ENCODE data around the gene DIP2C.
A peak's percentile ranks its signal among the peaks of the same experiment; 100 is the strongest.

DIP2C gene

DNA sequence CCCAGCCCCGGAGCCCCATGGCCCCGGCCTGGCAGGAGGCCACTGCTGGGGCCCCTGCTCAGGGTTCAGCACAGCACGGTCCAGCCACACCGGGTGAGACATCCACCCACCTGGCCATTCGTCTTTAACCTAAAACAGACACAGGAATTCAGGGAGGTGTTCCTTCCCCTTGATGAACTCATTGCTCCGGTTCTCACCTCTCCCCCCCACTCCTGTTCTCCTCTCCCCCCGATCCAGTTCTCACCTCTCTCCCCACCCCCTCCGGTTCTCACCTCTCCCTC is 129.8 kb downstream of the DIP2C start:
- CTCF ChIA-PET = no interaction called here
- no peak for DNase-seq (ENCODE audit: extremely low spot score)
- POLR2A ChIA-PET = no interaction called here
- TF ChIP-seq ZNF384 (IDR thresholded peaks at IDR 0.05) (no peak), SUZ12 (IDR thresholded peaks at IDR 0.05) (no peak), ARNT (IDR thresholded peaks at IDR 0.05) (no peak), PKNOX1 (IDR thresholded peaks at IDR 0.05) (no peak), ELF4 (IDR thresholded peaks at IDR 0.05) (no peak), TARDBP (IDR thresholded peaks at IDR 0.05) (no peak), CTBP1 (IDR thresholded peaks at IDR 0.05; ENCODE audit: borderline replicate concordance) (no peak), FOXM1 (IDR thresholded peaks at IDR 0.05; ENCODE audit: borderline replicate concordance) (no peak), FOXK2 (IDR thresholded peaks at IDR 0.05) (no peak), NFRKB (IDR thresholded peaks at IDR 0.05) (no peak)

GRCh38 chr10:558891-559766 is 130.3 kb downstream of the DIP2C start:
- ChIA-PET POLR2A (no interaction called here), CTCF (no interaction called here)

DNA sequence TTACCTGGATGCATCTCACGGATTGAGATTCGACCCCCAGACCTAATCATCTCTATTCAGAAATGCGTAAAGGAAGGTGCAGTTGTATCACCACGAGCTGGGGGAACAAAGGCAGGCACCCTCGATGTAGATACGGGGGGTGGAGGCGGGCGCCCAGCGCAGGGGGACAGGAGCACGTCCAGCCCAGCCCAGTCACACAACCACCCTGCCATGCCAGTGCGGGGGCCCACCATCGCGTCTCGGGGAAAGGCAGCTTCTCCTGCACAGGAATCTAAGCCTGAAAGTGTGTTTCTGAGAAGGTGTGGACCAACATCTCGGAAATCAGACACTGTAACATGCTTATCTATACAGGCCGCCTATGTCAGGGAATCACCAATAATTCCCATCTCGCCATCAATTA is 131.1 kb downstream of the DIP2C start:
- POLR2A ChIA-PET = no interaction called here
- TF ChIP-seq TARDBP (IDR thresholded peaks at IDR 0.05) (no peak), CTBP1 (IDR thresholded peaks at IDR 0.05; ENCODE audit: borderline replicate concordance) (no peak), NFRKB (IDR thresholded peaks at IDR 0.05) (no peak), BHLHE40 (IDR thresholded peaks at IDR 0.05; ENCODE audit: borderline replicate concordance) (no peak), FOXK2 (IDR thresholded peaks at IDR 0.05) (no peak), LEF1 (IDR thresholded peaks at IDR 0.05; ENCODE audit: borderline replicate concordance) (no peak), FOXM1 (IDR thresholded peaks at IDR 0.05; ENCODE audit: borderline replicate concordance) (no peak), PKNOX1 (IDR thresholded peaks at IDR 0.05) (no peak), ARNT (IDR thresholded peaks at IDR 0.05) (no peak)
- CTCF ChIA-PET = interaction anchor here (0.9 kb wide), 1 partner anchor 14 kb away, joined by 3 read pairs; no protein-coding TSS in a partner anchor
- no peak for DNase-seq (ENCODE audit: extremely low spot score)

More at GRCh38 chr10:558891-559766, 130.3 kb downstream of the DIP2C start:
- no peak for DNase-seq (ENCODE audit: extremely low spot score)
- no peak for TF ChIP-seq PKNOX1 (IDR thresholded peaks at IDR 0.05)
- no peak for TF ChIP-seq FOXA1 (IDR thresholded peaks at IDR 0.05)
- TF ChIP-seq ZNF384 (IDR thresholded peaks at IDR 0.05) = no peak
- TF ChIP-seq SP1 (IDR thresholded peaks at IDR 0.05) = no peak
- TF ChIP-seq BHLHE40 (IDR thresholded peaks at IDR 0.05; ENCODE audit: borderline replicate concordance) = no peak
- no peak for TF ChIP-seq ARNT (IDR thresholded peaks at IDR 0.05)
- no peak for TF ChIP-seq L3MBTL2 (conservative IDR thresholded peaks at IDR 0.05)
- TF ChIP-seq HDGF (IDR thresholded peaks at IDR 0.05; ENCODE audit: borderline replicate concordance) = no peak
- TF ChIP-seq NFRKB (IDR thresholded peaks at IDR 0.05) = no peak
- no peak for TF ChIP-seq FOXK2 (IDR thresholded peaks at IDR 0.05)
- TF ChIP-seq TARDBP (IDR thresholded peaks at IDR 0.05) = no peak
- TF ChIP-seq CTBP1 (IDR thresholded peaks at IDR 0.05; ENCODE audit: borderline replicate concordance) = no peak

- CTCF ChIA-PET = interaction anchor here (0.9 kb wide), 1 partner anchor 14 kb away, joined by 3 read pairs; no protein-coding TSS in a partner anchor
- TF ChIP-seq CTBP1 (IDR thresholded peaks at IDR 0.05; ENCODE audit: borderline replicate concordance) (no peak), ARNT (IDR thresholded peaks at IDR 0.05) (no peak), TARDBP (IDR thresholded peaks at IDR 0.05) (no peak), BHLHE40 (IDR thresholded peaks at IDR 0.05; ENCODE audit: borderline replicate concordance) (no peak), SUZ12 (IDR thresholded peaks at IDR 0.05) (no peak), ZNF384 (IDR thresholded peaks at IDR 0.05) (no peak), ELF4 (IDR thresholded peaks at IDR 0.05) (no peak), FOXA1 (IDR thresholded peaks at IDR 0.05) (no peak), HDGF (IDR thresholded peaks at IDR 0.05; ENCODE audit: borderline replicate concordance) (no peak)
- POLR2A ChIA-PET = no interaction called here
- peak; percentile 36 for DNase-seq (ENCODE audit: extremely low spot score)
These were observed 131.6 kb downstream of the DIP2C start for GRCh38 chr10:557792-558328.

DNA sequence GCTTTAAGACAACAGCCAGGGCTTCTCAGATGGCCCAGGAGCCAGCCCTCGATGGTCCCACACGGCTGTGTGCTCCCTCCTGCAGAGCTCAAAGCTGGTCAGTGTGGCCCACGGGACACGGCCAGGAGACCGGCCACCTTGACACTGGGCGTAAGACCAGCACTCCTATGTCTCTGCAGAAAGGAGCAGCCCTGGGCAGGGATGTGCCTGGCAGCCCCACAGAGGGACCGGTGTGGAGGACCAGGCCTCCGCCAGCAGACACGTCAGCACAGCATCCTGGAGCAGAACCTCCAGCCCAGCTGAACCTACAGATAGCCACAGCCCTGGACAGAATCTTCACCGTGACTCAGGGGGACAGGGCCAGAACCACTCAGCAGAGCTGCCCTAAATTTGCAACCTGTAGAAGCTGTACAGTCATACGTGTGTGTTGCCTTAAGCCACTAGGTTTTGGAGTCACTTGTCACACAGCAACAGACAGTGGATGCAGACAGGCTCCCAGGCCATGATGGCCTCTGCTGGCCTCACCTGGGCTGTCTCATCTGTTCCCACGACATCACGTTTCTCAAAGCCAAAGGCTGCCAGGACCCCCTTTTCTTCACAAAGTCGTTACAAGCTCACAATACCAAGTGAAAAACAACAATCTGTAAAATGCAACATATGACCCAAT is 132.4 kb downstream of the DIP2C start:
- CTCF ChIA-PET = interaction anchor here (0.9 kb wide), 1 partner anchor 15 kb away, joined by 3 read pairs; no protein-coding TSS in a partner anchor
- DNase-seq (ENCODE audit: extremely low spot score) = no peak
- TF ChIP-seq SUZ12 (IDR thresholded peaks at IDR 0.05) (no peak), NFRKB (IDR thresholded peaks at IDR 0.05) (no peak), ARNT (IDR thresholded peaks at IDR 0.05) (no peak), ZNF384 (IDR thresholded peaks at IDR 0.05) (no peak), FOXK2 (IDR thresholded peaks at IDR 0.05) (no peak), TARDBP (IDR thresholded peaks at IDR 0.05) (no peak), BHLHE40 (IDR thresholded peaks at IDR 0.05; ENCODE audit: borderline replicate concordance) (no peak), LEF1 (IDR thresholded peaks at IDR 0.05; ENCODE audit: borderline replicate concordance) (no peak), L3MBTL2 (conservative IDR thresholded peaks at IDR 0.05) (no peak), FOXM1 (IDR thresholded peaks at IDR 0.05; ENCODE audit: borderline replicate concordance) (no peak), ELF4 (IDR thresholded peaks at IDR 0.05) (no peak)
- POLR2A ChIA-PET = no interaction called here

Measured in HEK293T (cell line).